ENCODE results near the gene NPY1R. TPM values are rescaled to one million over a fixed set of nuclear protein-coding genes. Genes with fewer than 3 reads are reported as not detected.

Gene NPY1R
- total RNA-seq, 1 donor from 2014 or later, result 21.1 TPM

- no peak for DNase-seq (ENCODE audit: low read depth)
Measured at GRCh38 chr4:163279713-163280112, 52.7 kb downstream of the NPY1R start.

DNA sequence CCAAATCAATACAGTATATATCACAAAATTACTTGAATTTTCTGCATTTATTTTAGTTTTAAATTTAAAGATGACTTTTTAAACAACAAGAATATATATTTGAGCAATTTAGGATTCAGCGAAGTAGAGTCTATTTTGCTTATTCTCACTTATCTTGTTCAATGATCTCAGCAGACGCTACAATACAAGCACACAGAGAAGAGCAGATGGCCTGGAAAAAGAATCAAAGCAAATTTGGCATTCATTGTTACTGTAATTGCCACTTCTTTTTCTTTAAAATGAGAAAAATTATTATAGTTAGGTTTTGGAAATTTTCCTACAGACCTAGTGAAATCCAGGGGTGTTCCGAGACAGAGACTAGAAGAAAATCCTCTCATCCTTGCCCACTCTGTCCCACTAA is 57.5 kb downstream of the NPY1R start:
- DNase-seq (ENCODE audit: low read depth), result no peak

Other genes starting within 250 kb of the NPY1R start
- 4.2 and 12.6 TPM in 2 replicates for gene NAF1, start 165.7 kb downstream of the NPY1R start, total RNA-seq
- gene NPY5R, start 11.3 kb upstream of the NPY1R start, total RNA-seq, result 0.17 and 3.8 TPM in 2 replicates
- gene TKTL2, start 141.2 kb upstream of the NPY1R start, total RNA-seq, result not detected in 2 replicates
- gene TMA16, start 162.1 kb upstream of the NPY1R start, total RNA-seq, result 21.9 and 41.0 TPM in 2 replicates